Skin epidermis (tissue), 12 donors: ENCODE data around the gene IPO8.
"Not testable (repeated sequence)": the region's sequence is repeated elsewhere in the genome, so short reads cannot be mapped to it uniquely, and the experiment has no call there.

ENCODE experiments used
- H3K27ac ChIP-seq, 21 experiments: fragments of 200-600 bp; sonication (generic) in 11 of 21; one replicate each; pipeline ENCODE4 v1.5.0; 2020; ENCODE audit warnings: mild to moderate bottlenecking in 3 of 21, inconsistent platforms in 2 of 21, moderate library complexity in 2 of 21
- H3K4me3 ChIP-seq, 7 experiments: fragments of 200-600 bp; sonication (generic) in 2 of 7; one replicate each; pipeline ENCODE4 v1.5.0; 2020; ENCODE audit warnings: inconsistent platforms in 2 of 7, mild to moderate bottlenecking in 2 of 7, moderate library complexity in 1 of 7

IPO8 gene

DNA sequence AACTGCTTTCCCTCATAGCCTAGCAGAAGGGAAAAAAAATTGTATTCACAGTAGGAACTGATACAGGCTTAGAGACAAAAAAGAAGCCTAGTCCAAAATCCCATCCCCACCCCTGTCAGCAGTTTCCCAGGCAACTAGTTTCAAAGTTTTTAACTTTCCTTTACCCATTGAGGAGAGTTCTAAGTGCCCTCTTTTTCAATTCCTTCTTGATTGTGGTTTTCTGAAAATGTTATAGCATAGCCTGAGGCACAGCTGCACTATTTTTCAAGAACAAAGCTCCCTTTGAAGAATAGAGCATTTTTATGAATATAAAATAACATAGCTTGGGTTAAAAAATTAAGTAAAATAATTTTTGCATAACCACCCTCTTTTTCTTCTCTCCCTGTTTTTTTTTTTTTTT lies 81.6 kb downstream of the IPO8 start:
- Histone ChIP-seq H3K27ac (no peak overlapping the region), H3K4me3 (no peak overlapping the region)

DNA sequence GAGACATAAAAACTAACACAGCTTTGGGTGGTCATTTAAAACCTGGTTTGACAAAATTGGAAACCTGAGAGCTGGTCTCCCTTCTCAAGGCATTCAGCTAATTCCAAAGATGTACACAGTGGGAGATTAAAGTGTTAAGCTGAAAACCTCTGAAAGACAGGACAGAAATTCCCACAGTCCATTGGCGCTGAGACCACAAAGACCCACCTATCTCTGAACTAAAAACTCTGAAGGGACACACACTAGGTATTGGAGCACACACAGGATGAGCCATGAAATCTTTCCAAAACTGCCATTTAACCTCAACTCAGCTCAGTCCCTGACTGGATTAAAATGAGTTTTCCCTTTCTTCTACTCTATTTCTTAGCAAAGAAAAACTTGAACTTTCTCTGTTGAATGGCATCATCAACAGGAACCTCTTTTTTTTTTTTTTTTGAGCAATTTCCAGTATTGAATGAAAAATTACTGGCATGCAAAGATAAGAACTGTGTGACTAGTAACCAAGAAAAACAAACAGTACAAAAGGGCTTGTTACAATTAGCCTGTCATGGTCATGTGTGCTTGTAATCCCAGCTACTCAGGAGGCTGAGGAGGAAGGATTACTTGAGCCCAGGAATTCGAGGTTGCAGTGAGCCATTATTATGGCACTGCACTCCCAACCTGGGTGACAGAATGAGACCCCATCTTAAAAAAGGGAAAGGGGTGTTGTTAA lies 82.4 kb downstream of the IPO8 start:
- H3K4me3 ChIP-seq: no peak overlapping the region
- no peak overlapping the region for H3K27ac ChIP-seq

DNA sequence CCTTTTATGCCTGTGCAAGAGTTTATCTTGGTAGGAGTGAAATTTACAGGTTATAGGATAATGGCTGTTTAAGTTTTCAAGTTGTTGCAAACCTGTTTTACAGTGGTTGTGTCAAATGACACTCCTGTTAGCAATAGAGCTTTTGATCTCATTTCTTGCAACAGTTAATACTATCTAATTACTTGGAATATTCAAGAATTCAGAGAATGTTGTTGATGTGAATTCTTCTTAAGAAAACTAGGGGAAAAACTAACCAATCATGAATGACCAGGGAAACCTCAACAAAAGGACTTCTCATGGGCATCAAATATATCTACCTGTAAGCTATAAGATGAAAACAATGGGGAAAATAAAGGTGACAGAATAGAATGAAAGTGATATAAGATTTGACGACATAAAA lies 85.0 kb downstream of the IPO8 start:
- Histone ChIP-seq H3K4me3 (no peak overlapping the region), H3K27ac (no peak overlapping the region)

DNA sequence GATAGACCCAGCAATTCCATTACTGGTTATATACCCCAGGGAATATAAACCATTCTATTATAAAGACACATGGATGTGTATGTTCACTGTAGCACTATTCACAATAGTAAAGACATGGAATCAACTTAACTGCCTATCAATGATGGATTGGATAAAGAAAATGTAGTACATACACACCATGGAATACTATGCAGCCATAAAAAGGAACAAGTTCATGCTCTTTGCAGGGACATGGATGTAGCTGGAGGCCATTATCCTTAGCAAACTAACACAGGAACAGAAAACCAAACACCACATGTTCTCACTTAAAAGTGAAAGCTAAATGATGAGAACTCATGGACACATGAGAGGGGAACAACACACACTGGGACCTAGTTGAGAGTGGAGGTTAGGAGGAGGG lies 85.8 kb downstream of the IPO8 start:
- H3K27ac ChIP-seq: not testable (repeated sequence)

DNA sequence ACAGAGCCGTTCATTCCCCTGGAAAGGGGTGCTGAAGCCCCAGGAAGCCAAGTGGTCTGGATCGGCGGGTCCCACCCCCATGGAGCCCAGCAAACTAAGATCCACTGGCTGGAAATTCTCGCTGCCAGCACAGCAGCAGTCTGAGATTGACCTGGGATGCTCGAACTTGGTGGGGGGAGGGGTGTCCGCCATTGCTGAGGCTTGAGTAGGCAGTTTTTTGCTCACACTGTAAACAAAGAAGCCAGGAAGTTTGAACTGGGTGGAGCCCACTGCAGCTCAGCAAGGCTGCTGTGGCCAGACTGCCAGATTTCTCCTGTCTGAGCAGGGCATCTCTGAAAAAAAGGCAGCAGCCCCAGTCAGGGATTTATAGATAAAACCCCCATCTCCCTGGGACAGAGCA lies 91.4 kb downstream of the IPO8 start:
- H3K4me3 ChIP-seq, H3K27ac ChIP-seq: not testable (repeated sequence)

More for the DNA sequence above, 85.8 kb downstream of the IPO8 start:
- not testable (repeated sequence) for H3K4me3 ChIP-seq

DNA sequence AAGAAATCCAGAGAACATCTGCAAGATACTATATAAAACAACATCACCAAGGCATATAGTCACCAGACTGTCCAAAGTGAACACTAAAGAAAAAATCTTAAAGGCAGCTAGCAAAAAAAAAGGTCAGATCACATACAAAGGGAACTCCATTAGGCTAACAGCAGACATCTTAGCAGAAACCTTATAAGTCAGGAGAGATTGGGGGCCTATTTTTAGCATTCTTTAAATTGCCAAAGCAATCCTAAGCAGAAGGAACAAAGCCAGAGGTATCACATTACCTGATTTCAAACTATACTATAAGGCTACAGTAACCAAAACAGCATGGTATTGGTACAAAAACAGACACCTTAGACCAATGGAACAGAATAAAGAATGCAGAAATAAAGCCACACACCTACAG lies 92.5 kb downstream of the IPO8 start:
- no peak overlapping the region for H3K27ac ChIP-seq
- no peak overlapping the region for H3K4me3 ChIP-seq

DNA sequence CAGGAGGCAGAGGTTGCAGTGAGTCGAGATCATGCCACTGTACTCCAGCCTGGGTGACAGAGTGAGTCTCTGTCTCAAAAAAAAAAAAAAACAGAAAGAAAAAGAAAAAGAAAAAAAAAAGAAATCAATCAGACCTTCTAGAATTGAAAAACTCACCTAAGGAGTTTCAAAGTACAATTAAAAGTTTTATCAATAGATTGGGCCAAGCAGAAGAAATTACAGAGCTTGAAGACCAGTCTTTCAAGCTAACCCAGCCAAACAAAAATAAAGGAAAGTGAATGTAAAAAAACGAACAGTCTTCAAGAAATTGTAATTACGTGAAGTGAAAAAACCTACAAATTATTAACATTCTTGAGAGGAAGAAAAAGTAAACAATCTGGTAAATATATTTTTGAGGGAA lies 93.0 kb downstream of the IPO8 start:
- H3K27ac ChIP-seq: no peak overlapping the region
- H3K4me3 ChIP-seq: no peak overlapping the region

DNA sequence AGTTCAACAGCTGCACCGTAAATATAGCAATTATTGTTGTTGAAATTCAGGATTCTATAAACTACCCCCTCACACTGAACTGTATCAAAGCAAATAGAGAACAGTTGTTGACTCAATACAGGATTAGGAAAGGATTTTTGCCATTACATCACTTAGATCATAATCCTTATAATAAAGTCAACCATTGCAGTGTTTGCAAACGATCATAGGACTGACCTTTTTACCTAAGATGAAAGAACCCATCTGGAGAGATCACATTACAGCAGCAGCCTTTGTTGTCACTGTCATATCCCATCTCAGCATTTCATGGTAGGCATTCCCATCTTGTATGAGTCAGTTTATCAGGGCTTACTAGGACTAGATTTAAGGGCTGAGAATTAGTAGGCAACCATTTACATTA lies 96.1 kb downstream of the IPO8 start:
- Histone ChIP-seq H3K27ac (no peak overlapping the region), H3K4me3 (no peak overlapping the region)

DNA sequence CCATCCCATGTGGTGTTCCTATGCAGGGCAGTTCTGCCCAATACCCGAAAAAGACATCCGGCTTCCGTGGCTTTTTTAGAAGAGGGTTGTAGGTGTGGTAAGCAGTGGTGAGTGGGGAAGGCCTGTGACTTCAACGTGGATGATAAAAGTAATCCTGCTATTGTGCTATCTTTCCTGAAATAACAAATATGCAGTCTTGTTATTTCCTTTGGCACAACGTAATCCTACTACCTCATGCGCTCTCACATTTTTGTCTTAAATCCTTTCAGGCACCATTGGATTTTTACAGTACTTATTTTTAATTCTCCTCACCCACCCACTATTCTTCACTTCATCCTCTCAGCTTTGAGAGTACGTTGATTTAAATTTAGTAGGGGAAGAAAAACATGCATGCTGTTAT lies 96.8 kb downstream of the IPO8 start:
- Histone ChIP-seq H3K27ac (no peak overlapping the region), H3K4me3 (no peak overlapping the region)

DNA sequence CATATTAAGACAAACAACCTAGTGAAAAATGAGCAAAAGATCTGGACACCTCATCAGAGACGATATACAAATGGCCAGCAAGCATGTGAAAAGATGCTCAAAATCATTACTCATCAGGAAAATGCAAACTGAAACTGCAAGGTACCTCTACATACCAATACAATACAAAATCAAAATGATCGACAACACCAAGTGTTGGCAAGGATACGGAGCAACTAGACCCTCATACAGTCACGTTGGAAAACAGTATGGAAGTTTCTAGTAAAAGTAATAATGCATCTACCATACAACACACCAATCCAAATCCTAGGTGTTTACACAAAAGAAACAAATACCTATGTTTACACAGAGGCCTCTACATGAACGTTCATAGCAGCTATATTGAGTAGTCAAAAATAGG lies 99.9 kb downstream of the IPO8 start:
- H3K27ac ChIP-seq: no peak overlapping the region
- no peak overlapping the region for H3K4me3 ChIP-seq

DNA sequence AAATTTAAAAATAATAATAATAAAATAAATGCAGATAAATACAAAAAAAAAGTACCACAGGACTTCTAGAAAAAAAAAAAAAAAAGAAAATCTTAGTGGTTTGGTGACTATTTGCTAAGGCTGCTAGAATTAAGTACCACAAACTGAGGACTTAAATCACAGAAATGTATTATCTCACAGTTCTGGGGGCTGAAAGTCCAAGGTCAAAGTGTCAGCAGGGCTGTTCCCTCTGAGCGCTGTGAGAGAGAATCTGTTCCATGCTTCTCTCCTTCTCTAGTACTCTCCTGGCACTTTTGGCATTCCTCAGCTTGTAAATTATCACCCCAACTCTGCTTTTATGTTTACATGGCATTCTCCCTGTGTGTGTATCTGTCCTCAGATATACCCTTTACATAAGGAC lies 101.2 kb downstream of the IPO8 start:
- H3K27ac ChIP-seq: no peak overlapping the region

DNA sequence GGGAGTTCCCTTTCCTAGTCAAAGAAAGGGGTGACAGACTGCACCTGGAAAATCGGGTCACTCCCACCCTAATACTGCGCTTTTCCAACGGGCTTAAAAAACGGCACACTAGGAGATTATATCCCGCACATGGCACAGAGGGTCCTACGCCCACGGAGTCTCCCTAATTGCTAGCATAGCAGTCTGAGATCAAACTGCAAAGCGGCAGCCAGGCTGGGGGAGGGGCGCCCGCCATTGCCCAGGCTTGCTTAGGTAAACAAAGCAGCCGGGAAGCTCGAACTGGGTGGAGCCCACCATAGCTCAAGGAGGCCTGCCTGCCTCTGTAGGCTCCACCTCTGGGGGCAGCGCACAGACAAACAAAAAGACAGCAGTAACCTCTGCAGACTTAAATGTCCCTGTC lies 107.1 kb downstream of the IPO8 start:
- not testable (repeated sequence) for H3K4me3 ChIP-seq, H3K27ac ChIP-seq

More for the DNA sequence above, 101.2 kb downstream of the IPO8 start:
- H3K4me3 ChIP-seq: no peak overlapping the region

DNA sequence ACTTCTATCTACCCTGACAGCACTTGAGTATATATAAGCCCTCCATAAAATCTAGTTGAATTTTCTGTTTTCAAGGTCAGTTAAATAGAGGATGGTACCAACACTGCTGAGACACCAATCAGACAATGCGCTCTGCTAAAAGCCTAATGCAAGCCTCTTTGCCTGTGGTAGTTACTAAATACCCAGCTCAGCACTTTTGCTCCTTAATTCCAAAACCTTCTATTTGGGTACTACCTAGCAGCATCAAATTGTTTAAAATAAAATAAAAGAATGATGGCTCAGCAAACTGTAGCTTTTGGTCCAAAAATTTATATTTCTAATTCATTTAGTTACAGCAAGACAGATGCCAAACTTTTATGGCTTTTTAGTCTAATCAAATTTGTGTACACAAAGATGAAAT lies 107.9 kb downstream of the IPO8 start:
- H3K4me3 ChIP-seq: no peak overlapping the region
- H3K27ac ChIP-seq: no peak overlapping the region

DNA sequence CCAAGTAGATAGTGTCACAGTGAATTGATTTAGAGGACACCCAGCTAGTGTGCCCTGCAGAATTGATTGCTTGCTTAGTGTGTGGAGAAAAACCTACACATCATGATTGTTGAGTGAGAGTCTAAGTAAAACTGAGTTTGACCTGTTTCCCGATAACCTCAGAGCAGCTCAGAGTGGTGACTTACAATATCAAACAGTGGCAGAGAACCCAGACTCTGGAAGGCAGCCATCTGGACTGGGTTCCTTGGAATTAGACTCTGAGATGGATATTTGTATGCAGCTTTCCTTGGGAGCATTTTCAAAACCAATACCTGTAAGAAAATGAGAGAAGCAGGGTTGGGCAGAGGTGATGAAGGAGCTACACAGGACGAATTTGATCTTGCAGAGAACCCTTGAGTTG lies 109.8 kb downstream of the IPO8 start:
- no peak overlapping the region for H3K27ac ChIP-seq
- no peak overlapping the region for H3K4me3 ChIP-seq

DNA sequence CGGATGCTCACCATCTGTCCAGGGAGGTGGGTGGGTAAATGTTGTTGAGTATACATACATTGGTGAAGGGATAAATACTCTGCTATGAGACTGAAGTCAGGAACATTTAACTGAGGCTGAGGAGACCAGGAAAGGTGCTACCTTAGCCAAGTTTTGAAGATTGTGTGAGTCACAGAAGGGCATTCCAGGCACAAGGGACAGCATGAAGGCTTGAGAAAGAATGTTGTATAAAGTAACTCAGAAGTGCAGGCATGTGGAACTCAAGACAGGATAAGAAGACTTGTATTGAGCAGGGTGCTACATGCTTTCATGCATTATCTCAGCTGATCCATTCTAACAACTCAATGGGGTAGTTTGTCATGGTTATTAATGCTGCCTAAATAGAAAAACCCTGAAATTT lies 112.7 kb downstream of the IPO8 start:
- Histone ChIP-seq H3K27ac (no peak overlapping the region), H3K4me3 (no peak overlapping the region)

DNA sequence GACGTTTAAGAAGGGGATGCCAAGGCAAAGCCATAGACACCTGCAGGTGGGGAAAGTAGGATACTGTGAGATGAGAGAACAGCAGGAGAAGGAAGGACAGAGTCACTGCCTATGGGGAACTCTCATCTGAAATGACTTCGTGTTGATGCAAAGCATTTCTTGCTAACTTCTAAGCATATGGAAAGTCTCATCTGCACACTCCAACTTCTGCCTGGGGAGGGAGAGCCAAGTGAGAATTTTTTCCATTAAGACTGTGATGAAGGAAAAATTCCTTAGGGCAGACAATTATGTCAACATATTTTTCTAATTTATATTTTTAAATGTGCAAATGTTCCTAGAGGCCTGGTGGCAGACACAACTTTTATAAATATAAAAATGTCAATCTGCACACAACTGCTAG lies 115.3 kb downstream of the IPO8 start:
- Histone ChIP-seq H3K27ac (no peak overlapping the region), H3K4me3 (no peak overlapping the region)
